Peyer's patch (tissue), 4 donors: Measurements from ENCODE around the gene PRTG.
A peak's percentile ranks its signal among the peaks of the same experiment; 100 is the strongest.

Experiments used
- POLR2A ChIP-seq, 2 donors: fragments of 450-650 bp; IDR thresholded peaks; one replicate each; pipeline ENCODE4 v1.5.1; 2017; ENCODE audit warnings: antibody characterized with exemption in 2 of 2, mild to moderate bottlenecking in 2 of 2, moderate library complexity in 2 of 2
- TF ChIP-seq, protein P1 (sequence below), 6 experiments: fragments of 450-650 bp in 4 of 6; fragments of 200-600 bp in 2 of 6; sonication (generic) in 1 of 6; IDR thresholded peaks; one replicate each; pipeline ENCODE4 v1.5.1; 2017 to 2019; ENCODE audit warnings: antibody characterized with exemption in 6 of 6, mild to moderate bottlenecking in 3 of 6, moderate library complexity in 1 of 6

- TF ChIP-seq, protein P1, sequence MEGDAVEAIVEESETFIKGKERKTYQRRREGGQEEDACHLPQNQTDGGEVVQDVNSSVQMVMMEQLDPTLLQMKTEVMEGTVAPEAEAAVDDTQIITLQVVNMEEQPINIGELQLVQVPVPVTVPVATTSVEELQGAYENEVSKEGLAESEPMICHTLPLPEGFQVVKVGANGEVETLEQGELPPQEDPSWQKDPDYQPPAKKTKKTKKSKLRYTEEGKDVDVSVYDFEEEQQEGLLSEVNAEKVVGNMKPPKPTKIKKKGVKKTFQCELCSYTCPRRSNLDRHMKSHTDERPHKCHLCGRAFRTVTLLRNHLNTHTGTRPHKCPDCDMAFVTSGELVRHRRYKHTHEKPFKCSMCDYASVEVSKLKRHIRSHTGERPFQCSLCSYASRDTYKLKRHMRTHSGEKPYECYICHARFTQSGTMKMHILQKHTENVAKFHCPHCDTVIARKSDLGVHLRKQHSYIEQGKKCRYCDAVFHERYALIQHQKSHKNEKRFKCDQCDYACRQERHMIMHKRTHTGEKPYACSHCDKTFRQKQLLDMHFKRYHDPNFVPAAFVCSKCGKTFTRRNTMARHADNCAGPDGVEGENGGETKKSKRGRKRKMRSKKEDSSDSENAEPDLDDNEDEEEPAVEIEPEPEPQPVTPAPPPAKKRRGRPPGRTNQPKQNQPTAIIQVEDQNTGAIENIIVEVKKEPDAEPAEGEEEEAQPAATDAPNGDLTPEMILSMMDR (IDR thresholded peaks at IDR 0.05) = peak; percentile 18 to 51 (median 31)
- no peak for TF ChIP-seq POLR2A (IDR thresholded peaks at IDR 0.05)
Observed at GRCh38 chr15:55774113-55774970, 31.4 kb upstream of the PRTG start.
